ENCODE data around the gene ALKBH3. TPM values are rescaled to one million over a fixed set of nuclear protein-coding genes. Genes with fewer than 3 reads are reported as not detected.

Gene ALKBH3
- polyA plus RNA-seq, 2 of the 4 experiments (the other 2 are of a cell fraction), result 22.9 to 50.2 TPM

- no peak for TF ChIP-seq ELK1 (IDR thresholded peaks at IDR 0.05; ENCODE audit: low read depth, low read length)
- no peak for TF ChIP-seq RAD21 (conservative IDR thresholded peaks at IDR 0.05 in 1 of 2, IDR thresholded peaks at IDR 0.05 in 1 of 2)
- TF ChIP-seq HOXA7 (CRISPR knock-in tag; IDR thresholded peaks at IDR 0.05), result no peak
Measured at GRCh38 chr11:43903969-43904368, 23.3 kb downstream of the ALKBH3 start (continued).

GRCh38 chr11:43904742-43905535 lies 24.3 kb downstream of the ALKBH3 start:
- ATAC-seq (no peak), DNase-seq (ENCODE audit: low read depth in 1 of 2, low spot score in 1 of 2) (no peak), FAIRE-seq (no peak)
- POLR2A ChIA-PET, result interaction anchor here (0.6 kb wide), 1 partner anchor 544 kb away, joined by 3 read pairs; no protein-coding TSS in a partner anchor
- no peak overlapping the region for H3K4me2 ChIP-seq
- no peaks in the 10 kb centered on the region for H3K9me3 ChIP-seq
- no peak for TF ChIP-seq SMC3 (IDR thresholded peaks at IDR 0.05)
- no peak for TF ChIP-seq RAD21 (conservative IDR thresholded peaks at IDR 0.05 in 1 of 2, IDR thresholded peaks at IDR 0.05 in 1 of 2)
- TF ChIP-seq ATOH8 (CRISPR knock-in tag; IDR thresholded peaks at IDR 0.05; ENCODE audit: low read depth), result no peak
- TF ChIP-seq CBX2 (IDR thresholded peaks at IDR 0.05; ENCODE audit: borderline replicate concordance, low read depth), result no peak
- no peak for TF ChIP-seq BCL3 (IDR thresholded peaks at IDR 0.05)
- TF ChIP-seq RNF2 (IDR thresholded peaks at IDR 0.05; ENCODE audit: borderline replicate concordance, low read depth), result no peak
- no peak for TF ChIP-seq NPAS2 (CRISPR knock-in tag; IDR thresholded peaks at IDR 0.05; ENCODE audit: borderline replicate concordance)
- no peak for TF ChIP-seq CEBPB (IDR thresholded peaks at IDR 0.05)
- no peak for TF ChIP-seq JUNB (IDR thresholded peaks at IDR 0.05)
- no peak for TF ChIP-seq CTCF (IDR thresholded peaks at IDR 0.05)
- no peak for TF ChIP-seq E2F6 (IDR thresholded peaks at IDR 0.05; ENCODE audit: borderline replicate concordance, low read depth)
- TF ChIP-seq MYC (IDR thresholded peaks at IDR 0.05; ENCODE audit: borderline replicate concordance, low read length), result no peak
- TF ChIP-seq CBX8 (IDR thresholded peaks at IDR 0.05), result no peak
- TF ChIP-seq MAZ (IDR thresholded peaks at IDR 0.05; ENCODE audit: borderline replicate concordance, low read depth, low read length), result no peak
- no peak for TF ChIP-seq BHLHE40 (IDR thresholded peaks at IDR 0.05; ENCODE audit: low read depth, low read length)
- TF ChIP-seq EHF (CRISPR knock-in tag; IDR thresholded peaks at IDR 0.05), result no peak
- no peak for TF ChIP-seq POLR2AphosphoS2 (conservative IDR thresholded peaks at IDR 0.05; ENCODE audit: low read length)
- TF ChIP-seq KDM1A (IDR thresholded peaks at IDR 0.05; ENCODE audit: low read depth), result no peak
- TF ChIP-seq RCOR1 (IDR thresholded peaks at IDR 0.05; ENCODE audit: low read depth, low read length), result no peak
- no peak overlapping the region for H3K4me3 ChIP-seq
- H3K4me1 ChIP-seq, result no peaks in the 10 kb centered on the region
- WGBS (ENCODE audit: missing lambda C conversion rate), result 89% methylated on average over 10 of the region's 10 CpGs
- CTCF ChIA-PET, result interaction anchor here (0.6 to 9.1 kb wide), 5 partner anchors 14 to 133 kb away, joined by 3 to 82 read pairs (median 3); no protein-coding TSS in a partner anchor
- H3K27ac ChIP-seq, result no peak overlapping the region

Measured in A549 (cell line).